ENCODE results near the gene NIT1. TPM values are rescaled to one million over a fixed set of nuclear protein-coding genes. Genes with fewer than 3 reads are reported as not detected.
A peak's percentile ranks its signal among the peaks of the same experiment; 100 is the strongest.

NIT1 gene
- total RNA-seq, 1 experiment from 2014 or later = 39.6 TPM

DNA sequence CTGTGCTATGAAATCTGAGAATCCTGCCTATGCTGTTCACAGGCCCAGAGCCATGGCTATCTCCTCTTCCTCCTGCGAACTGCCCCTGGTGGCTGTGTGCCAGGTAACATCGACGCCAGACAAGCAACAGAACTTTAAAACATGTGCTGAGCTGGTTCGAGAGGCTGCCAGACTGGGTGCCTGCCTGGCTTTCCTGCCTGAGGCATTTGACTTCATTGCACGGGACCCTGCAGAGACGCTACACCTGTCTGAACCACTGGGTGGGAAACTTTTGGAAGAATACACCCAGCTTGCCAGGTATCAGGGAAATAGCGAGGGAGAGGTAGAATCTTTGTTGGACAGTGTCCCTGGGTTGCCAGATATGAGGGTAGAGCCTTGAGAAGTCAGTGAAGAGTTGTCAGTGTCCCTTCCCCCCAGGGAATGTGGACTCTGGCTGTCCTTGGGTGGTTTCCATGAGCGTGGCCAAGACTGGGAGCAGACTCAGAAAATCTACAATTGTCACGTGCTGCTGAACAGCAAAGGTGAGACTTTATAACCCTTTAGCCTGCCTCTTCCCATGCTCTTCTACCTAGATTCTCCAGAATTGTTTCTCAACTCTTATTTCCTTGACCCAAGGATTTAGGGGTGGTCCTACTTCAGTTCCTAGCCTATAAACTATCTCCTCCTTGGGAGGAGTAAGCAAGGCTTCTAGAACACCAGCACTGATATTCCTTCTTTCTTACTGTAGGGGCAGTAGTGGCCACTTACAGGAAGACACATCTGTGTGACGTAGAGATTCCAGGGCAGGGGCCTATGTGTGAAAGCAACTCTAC lies 1.4 kb downstream of the NIT1 start:
- no peak overlapping the region for H2BK15ac ChIP-seq (ENCODE audit: low read depth, low read length)
- no peaks in the 10 kb centered on the region for H3K9me3 ChIP-seq (ENCODE audit: control insufficient read depth, low read depth, low read length)
- H4K8ac ChIP-seq (replicated peaks; ENCODE audit: insufficient read length, low read depth, low read length) = no peak overlapping the region
- Mint-ChIP-seq H3K27me3 (ENCODE audit: low read depth) (no peaks in the 10 kb centered on the region), H3K4me1 (peaks cover 21 to 24% of the 10 kb centered on the region in 2 experiments), H3K4me3 (peak overlapping the region; percentile 95 to 97), H3K9me3 (no peaks in the 10 kb centered on the region), H3K36me3 (ENCODE audit: insufficient read depth in 1 of 3, low read depth in 3 of 3) (peaks cover 29 to 53% (median 48%) of the 10 kb centered on the region in 3 experiments; a peak in 6 of 7 replicates), H3K27ac (peak overlapping the region; percentile 93 to 98 (median 96))
- peak overlapping the region; percentile 21 for H3K56ac ChIP-seq (ENCODE audit: insufficient read length, low read depth, low read length)
- no peak overlapping the region for H2BK20ac ChIP-seq (ENCODE audit: low read depth, low read length, poor library complexity, severe bottlenecking)
- no peak overlapping the region for H2BK120ac ChIP-seq (ENCODE audit: low read depth, low read length, poor library complexity, severe bottlenecking)
- WGBS (ENCODE audit: extremely low coverage, insufficient read length, low lambda C conversion rate) = no CpG with 5 or more reads among the region's 10 CpGs
- H3K27ac ChIP-seq (ENCODE audit: insufficient read length, low read depth, low read length) = peak overlapping the region; percentile 41
- H3K4me1 ChIP-seq (ENCODE audit: insufficient read depth, low read length) = peaks cover 5% of the 10 kb centered on the region; the same call in 1 of the 2 replicates
- H3T11ph ChIP-seq (ENCODE audit: low read length) = no peak overlapping the region
- H2BK5ac ChIP-seq (ENCODE audit: insufficient read length, low read length) = no peak overlapping the region
- H4K91ac ChIP-seq (ENCODE audit: insufficient read length, low read depth, low read length) = no peak overlapping the region
- H2AFZ ChIP-seq (ENCODE audit: low read length) = no peak overlapping the region
- peak overlapping the region; percentile 72 for H3K9ac ChIP-seq (ENCODE audit: extremely low read depth, insufficient read length, low read length)
- no peak overlapping the region for H2AK5ac ChIP-seq (ENCODE audit: insufficient read length, low read length)
- H3K23me2 ChIP-seq (ENCODE audit: insufficient read length, low read depth, low read length, poor library complexity, severe bottlenecking) = peaks cover 9% of the 10 kb centered on the region
- no peak overlapping the region for H3K14ac ChIP-seq (ENCODE audit: insufficient read depth, low read length)
- peak overlapping the region; percentile 53 for H3K4me2 ChIP-seq (ENCODE audit: insufficient read depth, insufficient read length, low read length)
- H3K27me3 ChIP-seq (ENCODE audit: insufficient read depth, low read length) = no peaks in the 10 kb centered on the region
- H3K18ac ChIP-seq (ENCODE audit: insufficient read length, low read depth, low read length) = no peak overlapping the region
- H3K79me2 ChIP-seq (ENCODE audit: insufficient read depth, low read length) = peaks cover 6% of the 10 kb centered on the region; the same call in 1 of the 2 replicates
- no peaks in the 10 kb centered on the region for H3K79me1 ChIP-seq (ENCODE audit: insufficient read depth, low read depth, low read length, poor library complexity, severe bottlenecking)
- H3K23ac ChIP-seq (ENCODE audit: insufficient read length, low read depth, low read length) = no peak overlapping the region
- H2BK12ac ChIP-seq (ENCODE audit: insufficient read length, low read depth, low read length) = peak overlapping the region; percentile 37
- peak; percentile 54 for TF ChIP-seq CTCF (conservative IDR thresholded peaks at IDR 0.05)
- no peak overlapping the region for H3K4ac ChIP-seq (ENCODE audit: low read depth, low read length)
- H4K5ac ChIP-seq (ENCODE audit: insufficient read length, low read depth, low read length) = no peak overlapping the region
- no peaks in the 10 kb centered on the region for H4K20me1 ChIP-seq (ENCODE audit: control insufficient read depth, insufficient read depth, insufficient read length)
- DNase-seq = peak; percentile 76
